ENCODE results near the gene ZNF81. TPM values are rescaled to one million over a fixed set of nuclear protein-coding genes. Genes with fewer than 3 reads are reported as not detected.
A peak's percentile ranks its signal among the peaks of the same experiment; 100 is the strongest.

The ZNF81 gene
- total RNA-seq, 2 donors from 2014 or later: 4.2 to 6.9 TPM

DNA sequence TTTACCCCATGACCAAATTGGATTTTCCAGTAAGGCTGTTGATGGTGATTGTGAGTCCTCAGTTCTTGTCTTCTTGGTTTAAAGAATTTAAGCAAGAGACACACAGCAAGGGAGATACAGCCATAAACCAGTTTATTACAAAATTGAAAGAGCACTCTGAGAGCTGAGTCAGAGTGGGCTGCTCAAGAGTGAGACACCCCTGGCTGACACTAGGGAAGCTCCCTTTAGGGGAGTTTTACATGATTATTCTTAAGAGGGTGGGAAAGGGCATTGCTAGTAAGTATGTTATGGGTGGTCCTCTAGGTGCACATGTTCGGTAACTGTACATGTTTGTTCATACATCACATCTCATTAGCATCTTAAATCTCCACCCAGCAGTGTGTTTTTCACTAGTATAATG is 18.8 kb upstream of the ZNF81 start:
- no peaks in the 10 kb centered on the region for H3K4me1 ChIP-seq
- no peaks in the 10 kb centered on the region for H3K27me3 ChIP-seq
- no peaks in the 10 kb centered on the region for H3K9me3 ChIP-seq
- 64 to 93% methylated on average over 1 of the region's 1 CpG for WGBS, 2 donors
- no peaks in the 10 kb centered on the region for H3K36me3 ChIP-seq (replicated peaks in 1 of 2; ENCODE audit: insufficient read depth in 1 of 2, low read depth in 2 of 2)
- ATAC-seq: no peak
- DNase-seq: no peak
- TF ChIP-seq, protein P1, sequence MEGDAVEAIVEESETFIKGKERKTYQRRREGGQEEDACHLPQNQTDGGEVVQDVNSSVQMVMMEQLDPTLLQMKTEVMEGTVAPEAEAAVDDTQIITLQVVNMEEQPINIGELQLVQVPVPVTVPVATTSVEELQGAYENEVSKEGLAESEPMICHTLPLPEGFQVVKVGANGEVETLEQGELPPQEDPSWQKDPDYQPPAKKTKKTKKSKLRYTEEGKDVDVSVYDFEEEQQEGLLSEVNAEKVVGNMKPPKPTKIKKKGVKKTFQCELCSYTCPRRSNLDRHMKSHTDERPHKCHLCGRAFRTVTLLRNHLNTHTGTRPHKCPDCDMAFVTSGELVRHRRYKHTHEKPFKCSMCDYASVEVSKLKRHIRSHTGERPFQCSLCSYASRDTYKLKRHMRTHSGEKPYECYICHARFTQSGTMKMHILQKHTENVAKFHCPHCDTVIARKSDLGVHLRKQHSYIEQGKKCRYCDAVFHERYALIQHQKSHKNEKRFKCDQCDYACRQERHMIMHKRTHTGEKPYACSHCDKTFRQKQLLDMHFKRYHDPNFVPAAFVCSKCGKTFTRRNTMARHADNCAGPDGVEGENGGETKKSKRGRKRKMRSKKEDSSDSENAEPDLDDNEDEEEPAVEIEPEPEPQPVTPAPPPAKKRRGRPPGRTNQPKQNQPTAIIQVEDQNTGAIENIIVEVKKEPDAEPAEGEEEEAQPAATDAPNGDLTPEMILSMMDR (IDR thresholded peaks at IDR 0.05): no peak
- no peak for TF ChIP-seq POLR2A (IDR thresholded peaks at IDR 0.05)
- intact Hi-C loops (cut with DNase I): no loop called here
- H3K4me3 ChIP-seq: no peak overlapping the region
- H3K27ac ChIP-seq: no peak overlapping the region

DNA sequence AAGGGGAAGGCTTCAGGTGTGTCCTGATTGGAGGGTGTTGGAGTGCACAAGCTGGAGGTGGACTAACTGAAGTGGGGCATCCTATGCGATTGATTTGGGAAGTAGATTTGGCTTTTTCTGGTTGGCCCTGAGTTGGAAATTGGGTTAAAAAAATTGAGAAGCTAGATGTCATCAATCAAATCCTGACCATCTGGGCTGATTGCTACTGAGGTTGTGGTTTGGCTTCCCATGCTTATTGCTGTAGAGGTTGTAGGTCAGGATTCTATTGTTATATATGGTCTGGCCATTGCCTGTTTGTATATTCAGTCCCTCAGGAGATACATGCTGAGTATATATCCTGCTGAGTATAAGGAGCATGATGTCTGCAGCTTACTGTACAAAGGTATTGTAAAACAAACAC is 7.7 kb upstream of the ZNF81 start:
- no peak for TF ChIP-seq POLR2A (IDR thresholded peaks at IDR 0.05)
- TF ChIP-seq, protein P1 (IDR thresholded peaks at IDR 0.05): no peak
- no peaks in the 10 kb centered on the region for H3K27me3 ChIP-seq
- H3K4me3 ChIP-seq: no peak overlapping the region
- DNase-seq (no peak), ATAC-seq (no peak)
- intact Hi-C loops (cut with DNase I): no loop called here
- H3K36me3 ChIP-seq (replicated peaks in 1 of 2; ENCODE audit: insufficient read depth in 1 of 2, low read depth in 2 of 2): no peaks in the 10 kb centered on the region
- H3K4me1 ChIP-seq: no peaks in the 10 kb centered on the region
- H3K27ac ChIP-seq: no peak overlapping the region
- no peaks in the 10 kb centered on the region for H3K9me3 ChIP-seq
- 64 to 100% methylated on average over 1 of the region's 1 CpG for WGBS, 2 donors

DNA sequence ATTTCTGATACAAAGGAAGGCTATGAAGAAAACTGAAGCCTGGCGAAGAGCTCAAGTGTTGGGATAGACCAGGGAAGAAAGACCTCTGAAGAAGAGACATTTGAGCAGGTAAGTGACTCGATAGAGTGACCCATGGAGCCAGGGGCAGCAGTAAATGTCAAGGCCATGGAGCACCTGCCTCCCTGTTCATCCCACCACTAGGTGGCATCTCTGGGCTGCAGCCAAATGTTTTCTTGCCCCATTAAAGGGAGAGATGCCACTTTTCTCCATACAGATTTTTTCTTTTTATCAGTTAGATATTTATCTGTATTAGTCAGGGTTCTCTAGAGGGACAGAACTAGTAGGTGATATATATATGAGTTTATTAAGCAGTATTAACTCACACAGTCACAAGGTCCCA is 4.9 kb upstream of the ZNF81 start:
- Histone ChIP-seq H3K4me1 (peaks cover 7% of the 10 kb centered on the region), H3K27ac (no peak overlapping the region), H3K27me3 (no peaks in the 10 kb centered on the region), H3K36me3 (replicated peaks in 1 of 2; ENCODE audit: insufficient read depth in 1 of 2, low read depth in 2 of 2) (no peaks in the 10 kb centered on the region), H3K4me3 (no peak overlapping the region), H3K9me3 (no peaks in the 10 kb centered on the region)
- no peak for TF ChIP-seq POLR2A (IDR thresholded peaks at IDR 0.05)
- TF ChIP-seq, protein P1 (IDR thresholded peaks at IDR 0.05): peak; percentile 7 to 52 (median 42)
- intact Hi-C loops (cut with DNase I): no loop called here
- DNase-seq: peak; percentile 18 to 50 (median 36)
- WGBS, 2 donors: 40 to 50% methylated on average over 2 of the region's 2 CpGs
- ATAC-seq: no peak

DNA sequence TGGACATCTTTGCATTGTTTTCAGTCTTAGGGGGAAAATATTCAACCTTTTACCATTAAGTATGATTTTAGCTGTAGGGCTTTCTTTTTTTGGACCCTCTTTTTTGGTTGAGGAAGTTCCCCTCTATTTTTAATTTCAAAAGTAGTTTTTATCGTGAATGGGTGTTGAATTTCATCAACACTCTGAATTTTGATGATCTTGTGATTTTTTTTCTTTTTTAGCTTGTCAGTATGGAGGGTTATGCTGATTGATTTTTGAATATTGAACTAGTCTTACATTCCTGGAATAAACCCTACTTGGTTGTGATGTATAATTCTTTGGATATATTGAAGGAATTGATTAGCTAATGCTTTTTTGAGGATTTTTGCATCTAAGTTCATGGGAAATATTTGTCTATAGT is 1.7 kb downstream of the ZNF81 start:
- ATAC-seq (no peak), DNase-seq (no peak)
- no peak overlapping the region for H3K27ac ChIP-seq
- TF ChIP-seq POLR2A (IDR thresholded peaks at IDR 0.05): no peak
- TF ChIP-seq, protein P1 (IDR thresholded peaks at IDR 0.05): no peak
- 64 to 81% methylated on average over 1 of the region's 1 CpG for WGBS, 2 donors
- no peaks in the 10 kb centered on the region for H3K27me3 ChIP-seq
- no peak overlapping the region for H3K4me3 ChIP-seq
- intact Hi-C loops (cut with DNase I): no loop called here
- peaks cover 7% of the 10 kb centered on the region for H3K4me1 ChIP-seq
- H3K9me3 ChIP-seq: no peaks in the 10 kb centered on the region
- H3K36me3 ChIP-seq (replicated peaks in 1 of 2; ENCODE audit: insufficient read depth in 1 of 2, low read depth in 2 of 2): no peaks in the 10 kb centered on the region

DNA sequence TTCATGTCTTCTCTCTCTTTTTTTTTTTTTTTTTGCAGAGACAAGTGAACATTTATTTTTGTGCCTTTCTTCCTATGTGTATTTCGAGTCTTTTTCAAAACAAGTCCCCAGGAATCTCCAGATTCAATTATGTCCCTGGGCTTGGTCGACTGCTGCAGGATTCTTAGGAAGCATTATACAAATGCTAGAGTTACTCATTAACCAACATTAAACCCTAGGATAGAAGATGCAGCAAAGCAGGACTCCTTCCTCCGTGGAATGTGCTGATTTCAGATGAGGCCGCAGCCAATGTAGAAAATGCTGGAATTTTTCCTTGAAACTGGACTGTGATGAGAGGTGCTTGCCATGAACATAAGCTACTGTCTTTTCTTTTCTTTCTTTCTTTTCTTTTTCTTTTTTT is 3.4 kb downstream of the ZNF81 start:
- DNase-seq (no peak), ATAC-seq (no peak)
- Histone ChIP-seq H3K9me3 (no peaks in the 10 kb centered on the region), H3K36me3 (replicated peaks in 1 of 2; ENCODE audit: insufficient read depth in 1 of 2, low read depth in 2 of 2) (no peaks in the 10 kb centered on the region), H3K4me3 (no peak overlapping the region), H3K27ac (no peak overlapping the region), H3K27me3 (no peaks in the 10 kb centered on the region), H3K4me1 (peaks cover 7% of the 10 kb centered on the region)
- TF ChIP-seq, protein P1 (IDR thresholded peaks at IDR 0.05): no peak
- no peak for TF ChIP-seq POLR2A (IDR thresholded peaks at IDR 0.05)
- 60 to 64% methylated on average over 4 of the region's 4 CpGs for WGBS, 2 donors
- intact Hi-C loops (cut with DNase I): no loop called here
